Activated CD4-positive, alpha-beta T cell treated with anti-CD3 and anti-CD28 coated beads, Interleukin-2, amount 10 ng/mL, durations not matched to agents 24 days and 14 days (primary cell): Measurements from ENCODE around the gene SZT2. TPM values are rescaled to one million over a fixed set of nuclear protein-coding genes. Genes with fewer than 3 reads are reported as not detected.
A peak's percentile ranks its signal among the peaks of the same experiment; 100 is the strongest.
"Not testable (repeated sequence)": the region's sequence is repeated elsewhere in the genome, so short reads cannot be mapped to it uniquely, and the experiment has no call there.

Source experiments
- DNase-seq: peaks from one replicate; pipeline ENCODE4 v3.0.0; 2022
- H3K27ac Mint-ChIP-seq: one replicate; pipeline ENCODE4 v1.8.0; 2022; ENCODE audit warnings: mild to moderate bottlenecking, mixed read lengths
- H3K27me3 Mint-ChIP-seq: one replicate; pipeline ENCODE4 v1.8.0; 2022; ENCODE audit warnings: mixed read lengths
- H3K36me3 Mint-ChIP-seq: one replicate; pipeline ENCODE4 v1.8.0; 2022; ENCODE audit warnings: low read depth, mild to moderate bottlenecking, mixed read lengths
- H3K4me1 Mint-ChIP-seq: one replicate; pipeline ENCODE4 v1.8.0; 2021; ENCODE audit warnings: mixed read lengths
- H3K4me3 Mint-ChIP-seq: one replicate; pipeline ENCODE4 v1.8.0; 2022; ENCODE audit warnings: mild to moderate bottlenecking, moderate library complexity, mixed read lengths
- H3K9me3 Mint-ChIP-seq: one replicate; pipeline ENCODE4 v1.8.0; 2021; ENCODE audit warnings: mixed read lengths
- intact Hi-C: fragments of 100-400 bp; cut with micrococcal nuclease; formaldehyde crosslinking; loops from one replicate; pipeline ENCODE4 v1.15.1; 2023
- total RNA-seq: library from RNA; stranded (reverse); gene quantifications from 2 replicates; pipeline ENCODE4 v1.2.3, GENCODE V29; 2022

Gene SZT2
- total RNA-seq, 1 donor from 2014 or later: 56.2 TPM

DNA sequence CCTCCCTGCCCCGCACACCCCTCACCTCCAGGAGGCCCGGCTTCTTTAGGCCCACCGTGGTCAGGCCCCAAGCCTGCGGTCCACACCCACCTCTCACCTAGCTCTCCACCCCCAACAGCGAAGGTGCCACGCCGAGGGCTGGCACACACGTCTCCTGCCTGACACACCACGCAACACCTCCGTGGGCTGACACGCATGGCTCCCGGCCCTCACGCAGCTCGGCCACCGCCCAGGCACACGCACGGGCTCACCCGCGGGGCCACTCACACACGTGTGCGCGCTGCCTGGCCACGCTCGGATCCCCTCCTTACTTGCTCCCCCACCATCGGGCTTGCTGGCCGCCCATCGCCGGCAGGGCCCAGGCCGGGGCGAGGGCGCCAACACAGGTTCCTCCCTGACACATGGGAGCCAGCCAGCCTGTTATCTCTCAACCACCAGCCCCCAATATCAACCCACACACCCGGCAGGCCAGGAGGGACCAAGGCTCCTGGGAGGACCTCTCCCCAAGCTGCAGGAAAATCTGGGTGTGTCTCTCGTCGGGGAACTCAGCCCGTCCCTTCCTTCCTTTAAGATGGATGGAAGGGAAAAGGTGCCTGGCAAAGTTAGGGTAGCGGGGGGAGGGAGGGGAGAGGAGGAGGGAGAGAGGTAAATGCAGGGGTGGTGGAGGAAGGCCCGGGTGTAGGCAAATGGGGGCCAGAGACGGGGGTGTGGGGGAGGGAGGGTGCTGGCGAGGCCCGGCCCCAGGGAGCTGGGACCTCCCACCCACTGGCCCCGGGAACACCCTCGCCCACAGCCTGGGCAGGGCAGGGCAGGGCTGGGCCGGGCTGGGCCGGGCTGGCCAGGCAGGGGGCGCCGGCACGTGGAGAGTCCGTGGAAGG lies 22.4 kb upstream of the SZT2 start:
- intact Hi-C loops: loop anchor here (5.0 to 10.0 kb wide), 4 partner anchors 195 to 608 kb away; partner anchors contain the start of genes ATP6V0B, B4GALT2, CFAP57 and DPH2
- DNase-seq: peak; percentile 74
- peaks cover 32% of the 10 kb centered on the region for H3K4me1 Mint-ChIP-seq
- peak overlapping the region; percentile 90 for H3K27ac Mint-ChIP-seq
- peak overlapping the region; percentile 100 for H3K4me3 Mint-ChIP-seq
- H3K9me3 Mint-ChIP-seq: no peaks in the 10 kb centered on the region
- H3K36me3 Mint-ChIP-seq: peaks cover 43% of the 10 kb centered on the region
- no peaks in the 10 kb centered on the region for H3K27me3 Mint-ChIP-seq

DNA sequence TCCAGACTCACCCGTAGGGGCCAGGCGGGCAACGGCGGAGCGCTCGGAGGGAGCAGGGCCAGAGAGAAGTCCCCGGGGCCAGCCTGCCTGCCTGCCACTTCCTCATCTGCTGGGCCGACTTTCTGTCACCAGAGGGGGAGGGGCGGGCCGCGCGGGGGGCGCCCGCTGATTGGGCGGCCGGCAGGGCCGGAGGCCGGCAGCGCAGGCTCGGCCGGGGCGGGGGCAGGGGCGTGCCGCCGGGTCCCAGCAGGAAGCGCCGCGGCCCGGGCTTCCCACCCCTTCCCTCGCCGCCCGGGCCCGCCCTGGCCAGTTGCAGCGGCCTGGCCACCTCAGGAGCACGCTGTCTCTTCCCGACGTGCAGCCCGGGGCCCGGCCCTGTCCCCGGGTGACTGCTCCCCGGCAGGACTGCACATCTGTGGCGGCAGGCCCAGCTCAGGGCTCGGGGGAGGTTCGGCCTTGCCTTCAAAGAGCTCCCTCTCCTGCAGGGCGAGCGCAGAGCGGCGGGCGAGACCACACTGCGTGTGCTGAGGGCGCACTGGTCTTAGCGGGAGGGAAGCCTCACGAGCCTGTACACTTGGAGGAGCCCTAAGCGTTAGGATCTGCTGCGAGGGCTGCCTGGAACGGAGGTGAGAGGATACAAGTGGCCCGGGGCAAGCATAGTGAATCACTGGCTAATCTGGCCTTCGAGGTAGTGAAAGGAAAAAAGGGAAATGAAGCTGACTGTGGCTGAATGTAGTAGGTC lies 21.6 kb upstream of the SZT2 start, which contains the start of gene ELOVL1:
Gene ELOVL1, minus strand, starts transcription at position 108 of the 742 bp plus-strand sequence. CDS start 2,402 bp downstream, outside the sequence.
- H3K9me3 Mint-ChIP-seq: no peaks in the 10 kb centered on the region
- H3K36me3 Mint-ChIP-seq: peaks cover 37% of the 10 kb centered on the region
- no peaks in the 10 kb centered on the region for H3K27me3 Mint-ChIP-seq
- intact Hi-C loops: loop anchor here (1.0 to 10.0 kb wide), 7 partner anchors 10 to 607 kb away; partner anchors contain the start of genes ATP6V0B, B4GALT2, CDC20 and CFAP57
- DNase-seq: peak; percentile 96
- peak within 1 kb of the TSS; percentile 100 for H3K4me3 Mint-ChIP-seq
- H3K4me1 Mint-ChIP-seq: peaks cover 30% of the 10 kb centered on the region
- H3K27ac Mint-ChIP-seq: peak within 1 kb of the TSS; percentile 96

DNA sequence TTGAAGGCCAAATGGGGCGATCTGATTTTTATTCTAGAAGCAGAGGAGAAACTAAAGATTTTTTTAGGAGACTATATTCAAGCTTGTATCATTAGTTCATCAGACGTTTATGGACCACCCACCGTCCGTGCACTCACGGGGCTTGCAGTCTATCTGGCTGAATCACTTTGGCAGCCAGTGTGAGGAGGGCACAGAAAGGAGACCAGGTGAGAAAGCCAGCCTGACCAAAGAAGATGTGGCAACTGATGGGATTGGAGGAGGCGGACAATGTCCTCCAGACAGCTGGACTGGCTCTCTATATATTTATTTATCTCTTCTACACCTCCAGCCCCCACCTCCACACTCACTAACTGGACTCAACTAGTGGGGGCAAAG lies 21.1 kb upstream of the SZT2 start:
- intact Hi-C loops: loop anchor here (1.0 to 10.0 kb wide), 7 partner anchors 10 to 606 kb away; partner anchors contain the start of genes ATP6V0B, B4GALT2, CDC20 and CFAP57
- H3K4me3 Mint-ChIP-seq: peak overlapping the region; percentile 100

DNA sequence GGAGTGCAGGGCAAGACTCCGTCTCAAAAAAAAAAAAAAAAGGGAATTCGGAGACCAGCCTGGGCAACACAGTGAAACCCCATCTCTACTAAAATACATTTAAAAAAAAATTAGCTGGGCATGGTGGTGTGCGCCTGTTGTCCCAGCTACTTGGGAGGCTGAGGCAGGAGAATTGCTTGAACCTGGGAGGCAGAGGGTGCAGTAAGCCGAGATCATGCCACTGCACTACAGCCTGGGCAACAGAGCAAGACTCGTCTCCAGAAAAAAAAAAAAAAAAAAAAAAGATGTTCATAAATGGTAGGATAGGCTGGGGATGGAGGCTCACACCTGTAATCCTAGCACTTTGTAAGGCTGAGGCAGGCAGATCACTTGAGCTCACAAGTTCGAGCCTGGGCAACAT lies 19.9 kb upstream of the SZT2 start:
- H3K36me3 Mint-ChIP-seq: peaks cover 23% of the 10 kb centered on the region
- not testable (repeated sequence) for DNase-seq, H3K9me3 Mint-ChIP-seq, H3K27ac Mint-ChIP-seq, H3K4me3 Mint-ChIP-seq, H3K27me3 Mint-ChIP-seq
- H3K4me1 Mint-ChIP-seq: peaks cover 26% of the 10 kb centered on the region
- intact Hi-C loops: loop anchor here (5.0 to 10.0 kb wide), 4 partner anchors 197 to 605 kb away; partner anchors contain the start of genes ATP6V0B, B4GALT2, CFAP57 and DPH2

More for the DNA sequence above, 21.1 kb upstream of the SZT2 start:
- DNase-seq: no peak
- H3K36me3 Mint-ChIP-seq: peaks cover 34% of the 10 kb centered on the region
- peaks cover 28% of the 10 kb centered on the region for H3K4me1 Mint-ChIP-seq
- H3K27me3 Mint-ChIP-seq: no peaks in the 10 kb centered on the region
- H3K27ac Mint-ChIP-seq: peak overlapping the region; percentile 96
- no peaks in the 10 kb centered on the region for H3K9me3 Mint-ChIP-seq

DNA sequence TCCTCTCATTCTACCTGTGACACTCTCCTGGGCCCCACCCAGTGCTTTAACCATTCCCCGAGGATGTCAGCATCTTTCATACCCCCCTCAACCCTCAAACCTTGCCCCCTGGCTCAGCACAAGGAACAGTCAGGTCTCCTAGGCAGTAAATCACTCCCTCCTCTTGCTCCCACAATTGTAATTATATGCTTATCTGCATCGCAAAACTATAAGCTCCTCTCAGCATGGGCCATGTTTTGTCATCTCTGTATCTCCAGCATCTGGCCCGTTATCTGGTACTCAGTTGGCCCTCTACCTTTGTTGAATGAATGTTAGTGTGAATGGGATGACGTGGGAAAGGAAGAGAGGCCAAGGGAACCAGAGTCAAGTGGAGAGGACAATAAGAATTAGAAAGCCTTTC lies 19.1 kb upstream of the SZT2 start:
- Mint-ChIP-seq H3K9me3 (no peaks in the 10 kb centered on the region), H3K4me1 (peaks cover 20% of the 10 kb centered on the region), H3K36me3 (peaks cover 18% of the 10 kb centered on the region), H3K27ac (peak overlapping the region; percentile 36), H3K27me3 (no peaks in the 10 kb centered on the region), H3K4me3 (no peak overlapping the region)
- DNase-seq: no peak
- intact Hi-C loops: no loop called here

DNA sequence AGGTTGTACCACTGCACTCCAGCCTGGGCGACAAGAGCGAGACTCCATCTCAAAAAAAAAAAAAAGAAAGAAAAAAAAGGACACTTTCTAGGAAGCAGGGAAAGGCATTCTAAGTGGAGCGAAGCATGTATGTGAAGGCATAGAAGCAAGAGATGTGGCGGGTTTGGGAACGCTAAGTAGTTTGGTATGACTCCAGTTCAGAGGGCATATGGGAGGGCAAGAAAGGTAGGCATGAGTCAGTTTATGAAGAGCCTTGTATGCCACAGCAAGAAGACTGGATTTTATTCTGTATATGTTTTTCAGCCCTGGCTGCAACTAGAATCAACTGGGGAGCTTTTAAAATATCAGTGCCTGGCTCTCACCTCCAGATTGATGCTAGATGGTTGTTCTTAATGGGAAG lies 17.5 kb upstream of the SZT2 start:
- Mint-ChIP-seq H3K4me3 (no peak overlapping the region), H3K4me1 (peaks cover 11% of the 10 kb centered on the region), H3K27me3 (no peaks in the 10 kb centered on the region), H3K27ac (no peak overlapping the region), H3K36me3 (peaks cover 18% of the 10 kb centered on the region), H3K9me3 (no peaks in the 10 kb centered on the region)
- intact Hi-C loops: no loop called here
- no peak for DNase-seq

DNA sequence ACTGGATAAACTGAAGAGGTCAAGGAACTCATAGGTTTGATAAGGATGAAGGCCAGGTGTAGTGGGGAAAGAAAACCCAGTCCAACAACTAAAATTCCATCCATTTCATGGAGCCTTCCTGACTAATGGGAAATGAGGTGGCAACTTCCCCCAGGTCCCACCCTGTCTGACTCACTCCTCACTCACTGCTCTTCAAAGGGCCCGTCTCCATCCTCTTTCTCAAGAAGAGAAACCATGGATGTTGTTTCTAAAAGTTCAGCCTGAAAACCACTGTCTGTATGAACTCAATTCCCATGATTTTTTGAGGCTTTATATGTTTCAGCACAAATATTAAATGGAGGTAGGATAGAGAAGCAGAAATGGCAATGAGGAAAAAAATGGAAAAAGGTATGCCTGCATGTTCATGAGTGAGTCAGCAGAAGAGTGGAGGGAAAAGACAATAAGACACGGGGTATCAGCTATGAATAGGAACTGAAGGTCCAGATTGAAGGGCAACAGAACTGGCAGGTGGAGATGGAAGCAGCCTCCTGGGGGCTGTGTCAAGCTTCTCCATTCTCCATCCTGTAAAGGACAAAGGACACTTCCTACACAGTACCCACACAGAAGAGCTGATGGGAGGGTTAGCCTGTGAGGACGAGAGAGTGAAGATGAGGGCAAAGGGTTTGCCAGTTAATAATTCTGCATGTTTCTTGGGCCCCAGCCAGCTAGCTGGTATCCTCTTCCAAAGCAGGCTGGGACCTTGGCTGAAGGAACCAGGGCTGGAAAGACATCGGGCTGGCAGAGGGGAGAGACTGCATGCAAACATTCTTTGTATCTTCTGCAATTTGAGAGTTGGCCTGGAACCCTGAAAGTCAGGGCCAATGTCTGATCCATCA lies 16.4 kb upstream of the SZT2 start:
- Mint-ChIP-seq H3K4me3 (no peak overlapping the region), H3K9me3 (no peaks in the 10 kb centered on the region), H3K27me3 (no peaks in the 10 kb centered on the region), H3K27ac (no peak overlapping the region), H3K36me3 (peaks cover 20% of the 10 kb centered on the region), H3K4me1 (peaks cover 9% of the 10 kb centered on the region)
- no peak for DNase-seq
- intact Hi-C loops: no loop called here

DNA sequence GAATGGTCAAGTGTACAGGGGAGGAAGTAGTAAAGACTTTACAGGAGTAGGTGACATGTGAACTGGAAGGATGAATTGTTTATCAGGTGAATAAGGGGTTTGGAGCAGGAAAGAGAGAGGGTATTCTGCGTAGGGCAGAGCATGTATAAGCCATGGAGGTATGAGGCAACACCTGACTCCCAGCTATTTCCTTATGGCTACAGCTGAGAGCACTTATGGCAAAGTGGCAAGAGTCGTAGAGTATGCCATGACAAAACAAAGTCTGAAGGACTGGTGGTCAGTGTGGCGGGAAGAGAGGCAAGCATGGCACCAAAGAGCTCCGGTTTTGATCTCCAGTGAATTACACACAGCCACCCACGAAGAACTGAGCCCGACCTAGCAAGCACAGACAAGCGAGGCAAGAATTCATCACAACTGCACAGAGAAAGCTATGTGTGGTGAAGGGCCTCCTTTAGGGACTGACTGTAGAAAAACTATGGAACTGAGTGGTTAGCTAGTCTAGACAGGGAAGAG lies 12.9 kb upstream of the SZT2 start:
- Mint-ChIP-seq H3K27me3 (no peaks in the 10 kb centered on the region), H3K36me3 (peaks cover 31% of the 10 kb centered on the region), H3K27ac (no peak overlapping the region), H3K4me3 (no peak overlapping the region), H3K9me3 (no peaks in the 10 kb centered on the region), H3K4me1 (peaks cover 4% of the 10 kb centered on the region)
- intact Hi-C loops: no loop called here
- no peak for DNase-seq

DNA sequence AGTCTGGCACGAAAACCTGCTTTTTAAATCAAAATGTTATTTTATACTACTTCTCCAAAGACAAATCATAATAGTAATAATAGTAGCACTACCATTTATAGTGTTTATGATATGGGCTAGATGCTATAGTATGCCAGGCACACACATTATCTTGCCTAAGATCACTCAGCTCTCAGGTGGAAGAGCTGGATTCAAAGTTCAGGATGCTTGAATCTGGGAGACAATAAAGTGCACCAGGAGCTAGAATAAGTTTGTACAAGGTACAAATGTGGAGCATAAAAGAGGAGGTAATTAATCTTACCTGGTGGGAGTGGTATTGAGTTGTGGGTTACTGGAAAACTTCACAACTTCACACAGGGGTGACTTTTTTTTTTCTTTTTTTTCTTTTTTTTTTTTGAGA lies 11.9 kb upstream of the SZT2 start:
- Mint-ChIP-seq H3K9me3 (no peaks in the 10 kb centered on the region), H3K27me3 (no peaks in the 10 kb centered on the region), H3K4me1 (peaks cover 6% of the 10 kb centered on the region), H3K27ac (no peak overlapping the region), H3K4me3 (no peak overlapping the region), H3K36me3 (peaks cover 36% of the 10 kb centered on the region)
- intact Hi-C loops: no loop called here
- DNase-seq: no peak

DNA sequence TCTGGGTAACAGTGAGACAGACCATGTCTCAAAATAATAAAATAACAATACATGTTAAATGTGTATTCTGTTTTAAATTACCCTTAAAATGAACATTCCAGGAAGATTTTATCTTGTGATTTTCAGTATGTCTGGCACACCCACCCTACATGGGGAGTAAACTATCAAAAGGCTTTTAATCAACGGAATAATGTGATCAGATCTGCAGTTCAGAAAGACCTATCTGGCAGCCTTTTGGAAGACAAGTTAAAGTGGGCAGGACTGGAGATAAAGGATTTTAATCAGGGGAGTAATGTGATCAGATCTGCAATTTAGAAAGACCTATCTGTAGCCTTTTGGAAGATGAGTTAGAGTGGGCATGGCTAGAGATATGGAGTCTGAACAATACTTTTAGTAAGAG lies 10.2 kb upstream of the SZT2 start:
- no peak overlapping the region for H3K27ac Mint-ChIP-seq
- H3K4me3 Mint-ChIP-seq: no peak overlapping the region
- H3K4me1 Mint-ChIP-seq: peaks cover 6% of the 10 kb centered on the region
- intact Hi-C loops: no loop called here
- H3K9me3 Mint-ChIP-seq: no peaks in the 10 kb centered on the region
- peaks cover 50% of the 10 kb centered on the region for H3K36me3 Mint-ChIP-seq
- no peak for DNase-seq
- no peaks in the 10 kb centered on the region for H3K27me3 Mint-ChIP-seq

DNA sequence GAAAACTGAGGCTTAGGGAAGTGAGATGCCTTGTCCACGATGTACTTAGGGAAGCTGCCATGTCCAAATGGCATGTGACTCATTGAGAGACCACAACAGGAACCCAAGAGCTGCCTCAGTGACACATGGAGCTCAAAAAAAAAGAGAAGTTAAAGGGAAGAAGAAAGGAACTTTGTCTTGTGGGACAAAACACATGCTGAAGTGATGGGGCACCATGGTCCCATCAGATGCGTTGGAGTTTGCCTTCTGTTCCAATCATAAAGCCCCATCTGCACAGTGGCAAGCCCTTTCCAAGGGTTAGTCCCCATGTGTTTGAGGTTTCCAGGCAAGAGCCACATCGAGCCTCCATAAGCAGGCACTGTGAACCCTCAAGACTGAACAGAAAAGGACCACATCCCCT lies 8.1 kb upstream of the SZT2 start:
- Mint-ChIP-seq H3K36me3 (peaks cover 61% of the 10 kb centered on the region), H3K4me3 (no peak overlapping the region), H3K9me3 (no peaks in the 10 kb centered on the region), H3K27me3 (no peaks in the 10 kb centered on the region), H3K4me1 (peaks cover 9% of the 10 kb centered on the region), H3K27ac (no peak overlapping the region)
- intact Hi-C loops: no loop called here
- DNase-seq: no peak

DNA sequence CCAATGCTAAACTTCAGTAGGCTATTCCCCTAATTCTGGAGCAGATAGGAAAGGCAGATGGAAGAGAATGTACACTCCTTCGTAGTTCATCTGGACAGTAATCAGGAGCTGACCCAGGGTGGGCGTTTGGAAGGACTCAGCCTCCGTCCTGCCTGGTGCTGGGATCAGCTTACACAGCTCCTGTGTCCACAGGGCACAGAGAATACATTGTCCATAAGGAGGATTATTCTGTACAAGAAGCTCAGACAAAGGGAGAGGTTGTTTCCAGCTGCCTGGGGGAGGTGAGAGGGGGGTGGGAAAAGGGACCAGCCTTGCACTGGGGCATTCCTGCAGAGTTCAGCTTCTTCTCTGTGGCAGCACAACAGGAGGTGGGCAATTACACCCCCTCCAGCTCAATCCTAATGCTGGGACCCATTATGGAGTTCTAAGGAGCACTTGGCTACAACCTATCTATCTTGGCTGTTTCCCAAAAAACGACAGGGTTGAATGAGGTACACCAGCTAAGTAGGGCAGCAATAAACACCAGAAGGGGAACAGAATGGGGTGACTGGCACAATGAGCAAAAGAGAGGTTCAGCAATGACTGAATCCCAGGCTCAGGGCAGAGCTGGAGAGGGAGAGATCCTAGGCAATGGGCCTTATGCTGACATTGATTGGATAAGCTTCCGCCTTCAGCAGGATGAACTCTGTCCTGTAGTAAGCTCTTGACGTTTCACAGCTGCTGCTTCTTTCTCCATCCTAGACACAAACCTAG lies 7.5 kb upstream of the SZT2 start:
- Mint-ChIP-seq H3K36me3 (peaks cover 63% of the 10 kb centered on the region), H3K4me1 (peaks cover 11% of the 10 kb centered on the region), H3K4me3 (no peak overlapping the region), H3K9me3 (no peaks in the 10 kb centered on the region), H3K27me3 (no peaks in the 10 kb centered on the region), H3K27ac (no peak overlapping the region)
- intact Hi-C loops: no loop called here
- no peak for DNase-seq
